HCT116 (cell line): ENCODE data around the gene FAT1. TPM values are rescaled to one million over a fixed set of nuclear protein-coding genes. Genes with fewer than 3 reads are reported as not detected.

Experiments
- EGR1 ChIP-seq: IDR thresholded peaks from 2 replicates; pipeline ENCODE4 v1.6.1; 2012; ENCODE audit warnings: low read depth
- EZH2 ChIP-seq: fragments of 200-600 bp; sonication (generic); IDR thresholded peaks from 2 replicates; pipeline ENCODE4 v1.6.1; 2017; ENCODE audit warnings: antibody characterized with exemption, mixed run types
- RAD21 ChIP-seq: IDR thresholded peaks from 2 replicates; pipeline ENCODE4 v1.6.1; 2012; ENCODE audit warnings: low read depth, mild to moderate bottlenecking
- SP1 ChIP-seq: IDR thresholded peaks from 2 replicates; pipeline ENCODE4 v1.6.1; 2012; ENCODE audit warnings: low read depth
- SRF ChIP-seq: IDR thresholded peaks from 2 replicates; pipeline ENCODE4 v1.6.1; 2012; ENCODE audit warnings: low read depth
- TCF7L2 ChIP-seq: IDR thresholded peaks from 2 replicates; pipeline ENCODE4 v1.7.0; 2011; ENCODE audit warnings: borderline replicate concordance, inconsistent platforms; ENCODE audit not compliant: insufficient read depth, insufficient read length; ENCODE audit errors: extremely low read depth
- YY1 ChIP-seq: IDR thresholded peaks from 2 replicates; pipeline ENCODE4 v1.6.1; 2011; ENCODE audit warnings: low read length, low read depth, moderate library complexity, mild to moderate bottlenecking; ENCODE audit not compliant: insufficient replicate concordance; ENCODE audit errors: extremely low read depth
- ZFX ChIP-seq: fragments of 450-650 bp; IDR thresholded peaks from 2 replicates; pipeline ENCODE4 v1.6.1; 2017
- total RNA-seq: library from RNA; stranded (reverse); gene quantifications from one replicate; pipeline ENCODE4 v1.2.1, GENCODE V29; 2021; ENCODE audit not compliant: unreplicated experiment
- TF ChIP-seq, protein P1 (sequence below): IDR thresholded peaks from 2 replicates; pipeline ENCODE4 v1.6.1; 2012; ENCODE audit warnings: low read depth
- TF ChIP-seq, protein P2 (sequence below), 3 experiments: fragments of 200-600 bp in 1 of 3; sonication (generic) in 1 of 3; IDR thresholded peaks in 2 of 3; conservative IDR thresholded peaks in 1 of 3; 2 replicates each; pipeline ENCODE4 v1.5.1; 2012 to 2017; ENCODE audit warnings: low read depth in 2 of 3, low read length in 2 of 3, antibody characterized with exemption in 1 of 3, borderline replicate concordance in 1 of 3, control low read depth in 1 of 3, mild to moderate bottlenecking in 1 of 3, mixed read lengths in 1 of 3, mixed run types in 1 of 3, moderate library complexity in 1 of 3; ENCODE audit not compliant: insufficient read depth in 1 of 3

FAT1 gene
- total RNA-seq, 1 experiment from 2014 or later: 676 TPM

DNA sequence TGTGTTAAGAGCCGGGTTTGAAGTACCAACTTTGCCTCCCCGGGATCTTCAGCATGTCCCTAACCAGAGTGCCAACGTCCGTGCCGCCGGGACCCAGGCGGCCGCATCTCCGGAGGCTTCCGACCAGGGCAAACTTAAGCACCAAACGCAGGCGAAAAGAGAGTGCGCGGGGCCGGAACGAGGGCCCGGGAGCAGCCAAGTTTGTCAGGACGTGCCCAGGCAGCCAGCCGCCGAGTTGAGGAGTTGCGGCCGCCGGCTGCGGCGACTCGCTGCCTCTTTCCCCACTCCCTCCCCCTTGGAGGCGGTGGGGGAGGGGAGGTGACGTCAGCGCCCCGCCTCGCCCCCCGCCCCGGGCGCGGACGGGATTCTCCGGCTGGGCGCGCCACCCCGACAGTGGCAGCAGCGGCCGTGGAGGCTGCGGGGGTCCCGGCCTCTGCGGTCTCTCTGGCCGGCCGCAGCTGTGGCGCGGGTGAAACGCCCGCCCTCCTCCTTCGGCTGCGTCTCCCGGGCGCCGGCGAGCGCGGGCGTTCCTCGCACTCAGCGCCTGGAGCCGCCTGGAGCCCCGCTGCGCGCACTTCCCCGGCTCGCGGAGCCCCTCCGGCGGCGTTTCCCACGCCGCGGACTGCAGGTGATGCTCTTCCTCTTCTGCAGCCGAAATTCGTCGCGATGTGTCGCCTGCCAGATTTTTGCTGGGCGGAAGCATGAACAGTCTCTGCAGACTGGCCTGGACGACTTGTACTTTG is 2.9 kb upstream of the FAT1 start (continued):
- TF ChIP-seq, protein P1, sequence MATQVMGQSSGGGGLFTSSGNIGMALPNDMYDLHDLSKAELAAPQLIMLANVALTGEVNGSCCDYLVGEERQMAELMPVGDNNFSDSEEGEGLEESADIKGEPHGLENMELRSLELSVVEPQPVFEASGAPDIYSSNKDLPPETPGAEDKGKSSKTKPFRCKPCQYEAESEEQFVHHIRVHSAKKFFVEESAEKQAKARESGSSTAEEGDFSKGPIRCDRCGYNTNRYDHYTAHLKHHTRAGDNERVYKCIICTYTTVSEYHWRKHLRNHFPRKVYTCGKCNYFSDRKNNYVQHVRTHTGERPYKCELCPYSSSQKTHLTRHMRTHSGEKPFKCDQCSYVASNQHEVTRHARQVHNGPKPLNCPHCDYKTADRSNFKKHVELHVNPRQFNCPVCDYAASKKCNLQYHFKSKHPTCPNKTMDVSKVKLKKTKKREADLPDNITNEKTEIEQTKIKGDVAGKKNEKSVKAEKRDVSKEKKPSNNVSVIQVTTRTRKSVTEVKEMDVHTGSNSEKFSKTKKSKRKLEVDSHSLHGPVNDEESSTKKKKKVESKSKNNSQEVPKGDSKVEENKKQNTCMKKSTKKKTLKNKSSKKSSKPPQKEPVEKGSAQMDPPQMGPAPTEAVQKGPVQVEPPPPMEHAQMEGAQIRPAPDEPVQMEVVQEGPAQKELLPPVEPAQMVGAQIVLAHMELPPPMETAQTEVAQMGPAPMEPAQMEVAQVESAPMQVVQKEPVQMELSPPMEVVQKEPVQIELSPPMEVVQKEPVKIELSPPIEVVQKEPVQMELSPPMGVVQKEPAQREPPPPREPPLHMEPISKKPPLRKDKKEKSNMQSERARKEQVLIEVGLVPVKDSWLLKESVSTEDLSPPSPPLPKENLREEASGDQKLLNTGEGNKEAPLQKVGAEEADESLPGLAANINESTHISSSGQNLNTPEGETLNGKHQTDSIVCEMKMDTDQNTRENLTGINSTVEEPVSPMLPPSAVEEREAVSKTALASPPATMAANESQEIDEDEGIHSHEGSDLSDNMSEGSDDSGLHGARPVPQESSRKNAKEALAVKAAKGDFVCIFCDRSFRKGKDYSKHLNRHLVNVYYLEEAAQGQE: no peak
- TF ChIP-seq RAD21 (no peak), TCF7L2 (peak; percentile 56), SP1 (no peak), ZFX (peak; percentile 26; the same call in 1 of the 2 replicates), EZH2 (no peak), EGR1 (no peak), YY1 (peak; percentile 76), SRF (no peak)
- TF ChIP-seq, protein P2, sequence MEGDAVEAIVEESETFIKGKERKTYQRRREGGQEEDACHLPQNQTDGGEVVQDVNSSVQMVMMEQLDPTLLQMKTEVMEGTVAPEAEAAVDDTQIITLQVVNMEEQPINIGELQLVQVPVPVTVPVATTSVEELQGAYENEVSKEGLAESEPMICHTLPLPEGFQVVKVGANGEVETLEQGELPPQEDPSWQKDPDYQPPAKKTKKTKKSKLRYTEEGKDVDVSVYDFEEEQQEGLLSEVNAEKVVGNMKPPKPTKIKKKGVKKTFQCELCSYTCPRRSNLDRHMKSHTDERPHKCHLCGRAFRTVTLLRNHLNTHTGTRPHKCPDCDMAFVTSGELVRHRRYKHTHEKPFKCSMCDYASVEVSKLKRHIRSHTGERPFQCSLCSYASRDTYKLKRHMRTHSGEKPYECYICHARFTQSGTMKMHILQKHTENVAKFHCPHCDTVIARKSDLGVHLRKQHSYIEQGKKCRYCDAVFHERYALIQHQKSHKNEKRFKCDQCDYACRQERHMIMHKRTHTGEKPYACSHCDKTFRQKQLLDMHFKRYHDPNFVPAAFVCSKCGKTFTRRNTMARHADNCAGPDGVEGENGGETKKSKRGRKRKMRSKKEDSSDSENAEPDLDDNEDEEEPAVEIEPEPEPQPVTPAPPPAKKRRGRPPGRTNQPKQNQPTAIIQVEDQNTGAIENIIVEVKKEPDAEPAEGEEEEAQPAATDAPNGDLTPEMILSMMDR (IDR thresholded peaks at IDR 0.05 in 2 of 3, conservative IDR thresholded peaks at IDR 0.05 in 1 of 3; ENCODE audit: borderline replicate concordance in 1 of 3, insufficient read depth in 1 of 3, low read depth in 2 of 3, low read length in 2 of 3): no peak
